Measurements from ENCODE around the gene FYTTD1.

Gene FYTTD1

GRCh38 chr3:197750858-197751737 lies 1.4 kb downstream of the FYTTD1 start:
- in situ Hi-C loops (cut with HindIII; ENCODE audit: low pct_ligation_motif_present, low sequenced_read_pairs): no loop called here
- TF ChIP-seq CTCF (IDR thresholded peaks at IDR 0.05; ENCODE audit: low read depth, low read length, missing control alignments): no peak
- DNase-seq: peak; percentile 43
- H3K27ac ChIP-seq: peak overlapping the region; percentile 83
- no peaks in the 10 kb centered on the region for H3K36me3 ChIP-seq (replicated peaks)
- H3K27me3 ChIP-seq (replicated peaks): no peaks in the 10 kb centered on the region
- peak overlapping the region; percentile 77 for H3K4me3 ChIP-seq (ENCODE audit: low read depth, low read length)

- no peak for DNase-seq
- in situ Hi-C loops (cut with HindIII; ENCODE audit: low pct_ligation_motif_present, low sequenced_read_pairs): no loop called here
- no peak overlapping the region for H3K27ac ChIP-seq
- no peaks in the 10 kb centered on the region for H3K27me3 ChIP-seq (replicated peaks)
- TF ChIP-seq CTCF (IDR thresholded peaks at IDR 0.05; ENCODE audit: low read depth, low read length, missing control alignments): no peak
- peaks cover 3% of the 10 kb centered on the region for H3K36me3 ChIP-seq (replicated peaks)
- no peak overlapping the region for H3K4me3 ChIP-seq (ENCODE audit: low read depth, low read length)
These were observed 2.4 kb downstream of the FYTTD1 start for GRCh38 chr3:197752107-197752506.

GRCh38 chr3:197753263-197753662 lies 3.6 kb downstream of the FYTTD1 start:
- H3K4me3 ChIP-seq (ENCODE audit: low read depth, low read length): no peak overlapping the region
- peaks cover 3% of the 10 kb centered on the region for H3K36me3 ChIP-seq (replicated peaks)
- DNase-seq: no peak
- H3K27me3 ChIP-seq (replicated peaks): no peaks in the 10 kb centered on the region
- no peak for TF ChIP-seq CTCF (IDR thresholded peaks at IDR 0.05; ENCODE audit: low read depth, low read length, missing control alignments)
- H3K27ac ChIP-seq: no peak overlapping the region
- in situ Hi-C loops (cut with HindIII; ENCODE audit: low pct_ligation_motif_present, low sequenced_read_pairs): no loop called here

GRCh38 chr3:197756704-197757103 lies 7.0 kb downstream of the FYTTD1 start:
- DNase-seq: no peak
- H3K4me3 ChIP-seq (ENCODE audit: low read depth, low read length): no peak overlapping the region
- H3K27ac ChIP-seq: no peak overlapping the region
- no peak for TF ChIP-seq CTCF (IDR thresholded peaks at IDR 0.05; ENCODE audit: low read depth, low read length, missing control alignments)
- H3K27me3 ChIP-seq (replicated peaks): no peaks in the 10 kb centered on the region
- in situ Hi-C loops (cut with HindIII; ENCODE audit: low pct_ligation_motif_present, low sequenced_read_pairs): no loop called here
- H3K36me3 ChIP-seq (replicated peaks): peaks cover 8% of the 10 kb centered on the region

- TF ChIP-seq CTCF (IDR thresholded peaks at IDR 0.05; ENCODE audit: low read depth, low read length, missing control alignments): no peak
- no peaks in the 10 kb centered on the region for H3K27me3 ChIP-seq (replicated peaks)
- H3K27ac ChIP-seq: no peak overlapping the region
- H3K4me3 ChIP-seq (ENCODE audit: low read depth, low read length): no peak overlapping the region
- in situ Hi-C loops (cut with HindIII; ENCODE audit: low pct_ligation_motif_present, low sequenced_read_pairs): no loop called here
- no peak for DNase-seq
- peaks cover 11% of the 10 kb centered on the region for H3K36me3 ChIP-seq (replicated peaks)
These were observed 8.8 kb downstream of the FYTTD1 start for GRCh38 chr3:197758512-197758911.

Measured in brain microvascular endothelial cell (primary cell).